Placental pericyte (primary cell): ENCODE results near the gene ARAP1. TPM values are rescaled to one million over a fixed set of nuclear protein-coding genes. Genes with fewer than 3 reads are reported as not detected.

Source experiments
- small RNA-seq: library from RNA; depleted of rRNA; stranded (forward); fragments of <200 nt; gene quantifications from one replicate; pipeline ENCODE3, GENCODE V24; 2012; ENCODE audit warnings: low replicate concordance
- total RNA-seq: library from RNA; depleted of rRNA; stranded (reverse); fragments of >200 nt; gene quantifications from 2 replicates; pipeline ENCODE4 v1.2.3, GENCODE V29; 2012

ARAP1 gene
- 70.2 and 86.7 TPM in 2 replicates for total RNA-seq

DNA sequence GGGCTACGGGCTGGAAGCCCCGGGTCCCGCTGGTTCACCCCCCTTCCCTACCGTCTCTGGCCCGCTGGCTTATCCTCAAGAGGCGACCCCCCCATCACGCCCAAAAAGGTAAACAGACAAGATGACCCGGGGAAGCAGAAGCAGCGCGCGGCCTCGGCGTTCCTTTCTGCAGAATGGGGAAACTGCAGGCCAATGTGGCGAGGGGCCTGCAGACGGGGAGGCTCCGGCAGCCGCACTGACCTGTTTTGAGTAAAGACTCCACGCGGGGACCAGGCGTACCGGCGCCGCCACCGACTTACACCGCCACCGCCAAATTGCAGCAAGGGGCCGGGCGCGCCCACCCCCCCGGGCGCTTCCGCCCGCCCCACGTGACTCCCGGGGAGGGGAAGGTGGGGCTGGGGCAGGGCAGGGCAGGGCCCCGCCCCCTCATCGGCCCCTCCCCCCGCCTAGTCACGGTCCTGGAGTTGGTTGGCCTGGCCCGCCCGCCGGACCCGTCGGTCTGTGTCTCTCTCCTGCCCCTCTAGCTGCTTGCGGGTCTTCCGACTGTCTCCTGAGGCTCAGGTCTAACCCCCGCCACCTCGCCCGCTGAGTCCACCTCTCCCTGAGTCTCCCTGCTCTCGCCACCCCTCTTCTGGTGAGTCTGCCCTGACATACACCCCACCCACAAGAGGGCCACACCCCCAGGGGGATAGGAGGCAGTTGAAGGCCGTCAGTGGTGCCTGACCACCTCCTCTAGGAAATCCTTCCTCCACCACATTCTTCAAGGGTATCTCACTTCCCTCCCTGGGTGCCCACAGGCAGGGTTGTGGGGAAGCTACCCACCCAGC lies at the start of gene ARAP1:
ARAP1 (minus strand) TSS at position 321 of the 827 bp plus-strand sequence. CDS start 25,280 bp downstream, outside the sequence.

DNA sequence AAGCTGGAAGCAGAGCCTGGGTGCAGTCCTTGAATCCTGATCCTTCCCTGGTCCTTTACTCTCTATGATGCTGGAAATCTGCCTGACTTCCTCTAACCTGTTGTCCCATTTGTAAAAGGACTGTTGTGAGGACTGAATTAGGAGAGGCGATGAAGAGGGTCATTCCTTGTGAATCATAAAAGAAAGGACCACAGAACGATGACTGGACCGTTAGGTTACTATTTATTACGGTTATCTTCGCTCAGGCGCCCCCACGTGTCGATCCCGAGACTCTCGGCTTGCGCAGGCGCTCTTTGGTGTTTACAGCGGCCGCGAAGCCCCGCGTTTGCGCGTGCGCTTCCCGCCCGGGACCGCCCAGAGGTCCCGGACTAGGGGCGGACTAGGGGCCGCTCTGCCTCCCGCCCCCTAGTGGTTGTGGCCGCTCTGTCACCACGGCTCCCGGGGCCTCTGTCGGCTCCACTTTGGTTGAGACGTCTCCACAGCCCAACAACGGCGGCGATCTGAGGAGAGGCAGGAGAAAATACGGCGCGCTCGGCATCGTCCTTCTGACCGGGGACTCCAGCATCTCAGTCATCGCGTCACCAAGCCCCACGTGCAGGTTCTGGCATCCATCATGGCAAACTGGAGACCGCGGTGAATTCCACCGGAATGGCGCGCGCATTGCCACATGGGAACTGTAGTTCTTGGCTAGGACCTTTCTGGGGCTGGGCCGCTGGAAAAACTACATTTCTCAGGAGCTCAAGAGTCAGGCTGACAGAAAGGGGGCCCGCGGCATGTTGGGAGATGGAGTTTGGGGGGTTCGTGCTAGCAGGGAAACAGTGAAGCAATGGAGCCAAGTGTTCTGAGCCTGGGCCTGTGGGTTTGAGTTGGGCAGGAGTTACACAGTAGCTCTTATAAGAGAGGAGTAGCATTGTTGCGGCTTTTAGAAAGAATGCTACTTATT lies 41.5 kb upstream of the ARAP1 start, which contains the start of gene STARD10:
STARD10 (minus strand) TSS at position 623 of the 943 bp plus-strand sequence. CDS start 12,866 bp downstream, outside the sequence.

DNA sequence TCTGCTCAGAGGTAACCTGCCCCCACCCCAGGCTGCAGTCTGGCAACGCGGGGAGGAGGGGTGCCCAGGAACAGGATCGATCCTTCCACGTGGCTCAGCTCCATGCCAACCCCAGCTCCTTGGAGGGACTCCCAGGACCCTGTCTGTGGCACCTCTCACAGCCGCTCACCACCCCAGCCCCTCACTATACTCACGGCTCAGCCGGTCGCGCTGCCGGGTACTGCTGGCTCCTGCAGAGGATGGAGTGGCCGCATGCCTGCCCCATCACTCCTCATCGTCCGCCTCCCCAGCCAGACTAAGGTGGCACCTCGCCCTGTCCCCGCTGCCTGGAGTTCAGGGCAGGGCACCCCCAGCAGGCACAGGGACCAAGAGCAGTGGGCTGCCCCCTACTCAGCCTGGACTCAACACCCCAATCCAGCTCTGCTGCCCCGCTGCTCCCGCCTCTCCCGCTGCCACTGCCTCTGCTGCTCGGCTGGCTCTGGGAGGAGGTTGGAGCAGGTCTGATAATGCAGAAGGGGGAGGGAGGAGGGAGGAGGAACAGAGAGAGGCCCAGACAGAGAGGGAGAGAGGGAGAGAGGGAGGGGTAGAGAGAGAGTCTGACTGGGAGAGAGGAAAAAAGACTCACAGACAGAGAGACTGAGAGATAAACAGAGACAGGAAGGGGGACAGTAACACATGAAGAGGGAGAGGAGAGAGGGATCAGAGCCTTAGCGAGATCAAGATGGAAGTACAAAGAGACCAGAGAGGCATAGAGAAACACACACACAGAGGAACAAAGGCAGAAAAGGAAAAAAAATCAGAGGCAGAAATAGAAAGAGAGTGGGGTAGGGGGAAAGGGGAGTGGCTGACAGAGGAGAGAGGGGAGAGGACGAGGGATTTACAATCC lies 78.0 kb downstream of the ARAP1 start, which contains the start of gene PDE2A:
PDE2A (minus strand) TSS at position 480 of the 886 bp plus-strand sequence; CDS start at position 265, 215 bp downstream.

Small RNA genes within 50 kb of the gene (small RNA-seq; reads per million reads assigned to genes)
- gene MIR4692 (not detected), gene RF00019 (not detected)

Other genes starting within 250 kb of the ARAP1 start
- 0.44 and 2.9 TPM in 2 replicates for gene PDE2A, start 78.0 kb downstream of the ARAP1 start, total RNA-seq
- gene STARD10, start 41.6 kb upstream of the ARAP1 start, total RNA-seq = 19.0 and 39.6 TPM in 2 replicates
- gene ATG16L2, start 62.0 kb upstream of the ARAP1 start, total RNA-seq = 7.0 and 13.3 TPM in 2 replicates